Esophagus muscularis mucosa (tissue), 3 donors: ENCODE data around the gene MLLT3.

Experiments
- POLR2A ChIP-seq: fragments of 450-650 bp; IDR thresholded peaks from one replicate; pipeline ENCODE4 v1.6.1; 2017; ENCODE audit warnings: antibody characterized with exemption, moderate library complexity, mild to moderate bottlenecking, low read depth
- TF ChIP-seq, protein P1 (sequence below), 3 experiments: fragments of 200-600 bp in 2 of 3; fragments of 450-650 bp in 1 of 3; sonication (generic) in 2 of 3; IDR thresholded peaks; one replicate each; pipeline ENCODE4 v1.5.1; 2017 to 2019; ENCODE audit warnings: antibody characterized with exemption in 3 of 3, mild to moderate bottlenecking in 2 of 3, moderate library complexity in 1 of 3

DNA sequence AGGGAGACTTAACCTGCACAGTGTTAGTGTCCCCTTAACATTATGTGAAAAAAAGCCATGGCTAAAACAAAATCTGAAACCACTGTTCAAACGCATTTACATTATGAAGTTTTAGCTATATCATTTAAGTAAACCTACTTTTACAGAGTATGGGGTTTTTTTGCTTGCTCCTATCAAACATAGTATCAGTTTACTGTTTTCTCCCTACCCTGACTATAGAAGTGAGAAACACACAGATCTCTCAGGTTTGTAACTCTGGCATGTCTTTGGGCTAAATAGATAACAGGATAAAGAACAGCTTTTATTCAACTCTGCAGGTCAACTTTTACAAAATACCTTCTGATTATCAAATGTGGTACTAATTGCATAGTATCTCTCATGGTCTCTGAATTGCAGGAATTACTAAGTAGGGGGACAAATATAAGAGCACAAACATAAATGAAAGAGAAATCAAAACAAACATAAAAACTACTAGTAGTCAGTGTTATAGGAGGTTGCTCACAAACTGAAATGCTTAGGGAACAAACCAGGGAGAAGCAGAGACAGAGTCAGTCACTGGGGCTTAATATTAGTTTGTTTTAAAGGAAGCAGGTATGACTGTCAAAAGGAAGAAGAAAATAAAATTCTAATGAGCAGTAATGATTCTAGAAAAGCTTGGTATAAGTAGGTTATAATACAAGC lies 155.8 kb downstream of the MLLT3 start:
- TF ChIP-seq, protein P1, sequence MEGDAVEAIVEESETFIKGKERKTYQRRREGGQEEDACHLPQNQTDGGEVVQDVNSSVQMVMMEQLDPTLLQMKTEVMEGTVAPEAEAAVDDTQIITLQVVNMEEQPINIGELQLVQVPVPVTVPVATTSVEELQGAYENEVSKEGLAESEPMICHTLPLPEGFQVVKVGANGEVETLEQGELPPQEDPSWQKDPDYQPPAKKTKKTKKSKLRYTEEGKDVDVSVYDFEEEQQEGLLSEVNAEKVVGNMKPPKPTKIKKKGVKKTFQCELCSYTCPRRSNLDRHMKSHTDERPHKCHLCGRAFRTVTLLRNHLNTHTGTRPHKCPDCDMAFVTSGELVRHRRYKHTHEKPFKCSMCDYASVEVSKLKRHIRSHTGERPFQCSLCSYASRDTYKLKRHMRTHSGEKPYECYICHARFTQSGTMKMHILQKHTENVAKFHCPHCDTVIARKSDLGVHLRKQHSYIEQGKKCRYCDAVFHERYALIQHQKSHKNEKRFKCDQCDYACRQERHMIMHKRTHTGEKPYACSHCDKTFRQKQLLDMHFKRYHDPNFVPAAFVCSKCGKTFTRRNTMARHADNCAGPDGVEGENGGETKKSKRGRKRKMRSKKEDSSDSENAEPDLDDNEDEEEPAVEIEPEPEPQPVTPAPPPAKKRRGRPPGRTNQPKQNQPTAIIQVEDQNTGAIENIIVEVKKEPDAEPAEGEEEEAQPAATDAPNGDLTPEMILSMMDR (IDR thresholded peaks at IDR 0.05) = no peak
- TF ChIP-seq POLR2A = no peak
